ENCODE data around the gene FAM13C.
A peak's percentile ranks its signal among the peaks of the same experiment; 100 is the strongest.
"Not testable (repeated sequence)": the region's sequence is repeated elsewhere in the genome, so short reads cannot be mapped to it uniquely, and the experiment has no call there.

FAM13C gene

DNA sequence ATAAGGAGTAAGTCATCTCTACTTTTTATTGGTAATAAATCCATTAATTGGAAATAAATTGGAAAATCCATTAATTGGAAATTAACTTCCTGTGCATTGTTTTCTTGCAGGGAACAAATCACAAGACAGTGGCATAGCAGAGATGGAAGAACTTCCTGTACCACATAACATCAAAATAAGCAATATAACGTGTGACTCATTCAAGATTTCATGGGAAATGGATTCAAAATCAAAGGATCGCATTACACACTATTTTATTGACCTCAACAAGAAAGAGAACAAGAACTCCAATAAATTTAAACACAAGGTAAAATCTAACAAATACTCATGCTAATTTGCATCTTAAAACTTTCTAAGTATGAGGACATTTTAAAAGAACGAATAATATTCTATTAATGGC is 128.2 kb downstream of the FAM13C start:
- no peak for DNase-seq (ENCODE audit: low spot score)

DNA sequence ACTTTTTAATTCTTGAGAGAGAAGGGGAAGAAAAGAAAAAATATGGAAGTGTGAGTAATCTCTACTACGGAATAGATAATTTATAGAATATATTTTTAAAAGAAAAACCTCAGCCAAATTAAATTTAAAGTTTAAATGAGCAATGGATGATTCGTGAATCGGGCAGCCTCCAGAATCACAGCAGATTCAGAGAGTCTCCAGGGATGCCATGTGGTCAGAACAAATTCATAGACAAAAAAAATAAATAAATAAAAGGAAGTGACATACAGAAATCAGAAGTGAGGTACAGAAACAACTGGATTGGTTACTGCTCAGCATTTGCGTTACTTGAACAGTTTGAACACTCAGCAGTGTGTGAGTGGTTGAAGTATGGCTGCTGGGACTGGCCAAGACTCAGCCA is 132.9 kb downstream of the FAM13C start:
- DNase-seq (ENCODE audit: low spot score), result no peak

DNA sequence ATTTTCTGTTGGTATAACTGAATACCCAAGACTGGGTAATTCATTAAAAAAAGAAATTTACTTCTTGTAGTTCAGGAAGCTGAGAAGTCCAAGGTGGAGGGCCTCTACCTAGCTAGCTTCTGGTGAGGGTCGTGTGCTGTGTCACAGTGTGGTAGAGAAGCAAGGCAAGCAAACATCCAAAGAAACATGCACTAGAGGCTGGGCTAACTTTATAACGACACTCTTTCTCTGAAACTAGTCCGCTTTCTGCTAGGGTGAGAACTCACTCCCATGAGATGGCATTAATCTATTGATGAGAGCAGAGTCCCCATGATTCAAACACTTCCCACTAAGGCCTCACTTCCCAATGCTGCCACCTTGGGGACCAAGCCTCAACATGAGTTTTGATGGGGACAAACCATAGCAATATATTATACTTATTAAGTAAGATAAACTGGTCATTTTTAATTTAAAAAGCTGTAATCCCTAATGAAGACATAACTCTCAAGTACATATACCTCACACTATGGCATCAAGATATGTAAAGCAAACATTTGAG is 135.1 kb downstream of the FAM13C start:
- peak; percentile 43 for DNase-seq (ENCODE audit: low spot score)

DNA sequence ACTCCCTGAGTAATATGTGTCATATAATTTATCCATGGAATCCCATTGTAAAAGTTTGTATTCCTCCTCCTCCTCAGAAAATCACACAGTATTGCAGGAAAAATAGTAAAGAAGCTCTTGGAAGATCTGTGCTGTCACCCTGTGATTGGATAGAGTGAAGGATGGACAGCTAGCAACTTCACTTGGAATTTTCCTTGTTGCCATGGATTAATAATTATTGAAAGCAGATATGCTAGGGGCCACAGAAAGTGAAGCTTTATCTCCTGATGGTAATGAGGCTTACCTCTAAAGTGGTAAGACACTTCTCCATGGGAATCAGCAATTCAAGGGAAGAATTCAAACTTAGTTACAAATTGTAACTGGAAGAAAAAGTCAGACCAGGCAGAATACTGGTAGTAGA is 137.1 kb downstream of the FAM13C start:
- no peak for DNase-seq (ENCODE audit: low spot score)

DNA sequence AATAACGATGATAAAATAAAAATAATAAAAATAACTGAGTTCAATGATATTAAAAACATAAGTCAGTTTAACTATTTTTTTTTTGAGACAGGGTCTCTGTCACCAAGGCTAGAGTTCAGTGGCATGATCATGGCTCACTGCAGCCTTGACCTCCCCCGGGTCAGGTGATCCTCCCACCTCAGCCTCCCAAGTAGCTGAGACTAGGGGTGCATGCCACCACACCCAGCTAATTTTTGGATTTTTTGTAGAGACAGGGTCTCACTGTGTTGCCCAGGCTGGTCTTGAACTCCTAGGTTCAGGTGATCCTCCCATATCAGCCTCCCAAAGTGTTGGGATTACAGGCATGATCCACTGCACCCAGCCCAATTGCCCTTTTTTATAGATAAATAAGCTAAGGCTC is 138.8 kb downstream of the FAM13C start:
- DNase-seq (ENCODE audit: low spot score), result not testable (repeated sequence)

DNA sequence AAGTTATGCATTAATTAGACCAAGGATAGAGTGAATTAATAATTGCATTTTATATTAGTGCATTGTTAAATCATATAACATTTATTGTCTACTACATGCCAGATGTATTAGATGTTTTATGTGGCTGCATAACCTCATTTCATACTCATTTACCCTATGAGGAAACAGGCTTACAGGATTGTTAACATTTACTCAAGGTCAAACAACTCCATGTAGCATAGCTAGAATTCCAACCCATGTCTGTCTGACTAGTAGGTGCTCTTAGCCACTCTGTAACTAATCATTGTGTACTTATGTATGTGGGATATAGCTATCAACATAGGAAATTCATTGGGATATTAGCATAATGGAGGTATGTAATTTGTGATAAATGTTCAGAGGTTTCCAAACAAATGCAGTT is 139.6 kb downstream of the FAM13C start:
- DNase-seq (ENCODE audit: low spot score), result no peak

DNA sequence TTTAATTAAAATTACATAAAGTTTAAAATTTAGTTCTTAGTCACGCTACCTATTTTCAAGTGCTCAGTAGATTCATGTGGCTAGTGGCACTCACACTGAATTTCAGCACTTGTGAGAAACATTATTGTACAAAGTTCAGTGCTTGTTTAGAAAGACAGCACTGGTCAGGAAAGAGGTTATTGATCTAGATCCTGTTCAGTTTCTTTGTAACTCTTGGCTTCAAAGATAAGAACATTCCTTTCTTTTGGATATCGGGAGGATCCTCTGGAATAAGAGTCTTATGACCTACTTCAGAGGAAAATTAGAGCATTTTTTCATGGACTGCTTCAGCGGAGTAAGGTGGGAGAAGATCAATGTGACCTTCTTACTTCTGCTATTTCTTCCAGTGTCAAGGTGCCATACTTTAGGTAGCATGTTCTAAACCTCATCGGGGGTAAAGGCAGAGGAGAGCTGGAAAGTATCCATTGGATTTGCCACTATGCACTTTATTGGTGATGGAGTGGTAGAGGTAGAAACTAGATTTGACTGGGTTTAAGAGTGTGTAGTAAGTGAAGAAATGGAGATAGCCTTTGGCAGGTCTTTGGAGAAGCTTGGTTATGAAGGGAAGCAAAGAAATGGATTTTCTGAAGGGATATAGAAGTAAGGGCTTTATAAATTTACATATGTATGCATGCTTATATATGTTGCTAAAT is 146.0 kb downstream of the FAM13C start:
- no peak for DNase-seq (ENCODE audit: low spot score)

DNA sequence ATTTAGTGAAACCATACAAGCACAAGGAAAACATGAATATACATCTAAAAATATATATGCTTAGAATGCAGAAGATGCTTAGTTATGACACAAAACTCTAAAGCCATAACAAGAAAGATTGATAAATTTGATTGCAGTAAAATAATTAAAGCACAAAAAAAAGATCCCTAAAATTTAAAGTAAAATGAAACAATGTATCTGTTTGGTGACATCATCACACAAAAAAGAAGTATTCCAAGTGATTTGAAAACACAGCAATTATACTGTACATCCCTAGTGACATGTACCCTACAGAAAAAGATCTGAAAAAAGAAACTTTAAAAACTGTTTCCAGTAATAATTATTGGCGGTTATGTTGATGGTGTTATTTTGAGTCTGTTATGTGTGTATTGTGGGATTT is 148.2 kb downstream of the FAM13C start:
- no peak for DNase-seq (ENCODE audit: low spot score)

DNA sequence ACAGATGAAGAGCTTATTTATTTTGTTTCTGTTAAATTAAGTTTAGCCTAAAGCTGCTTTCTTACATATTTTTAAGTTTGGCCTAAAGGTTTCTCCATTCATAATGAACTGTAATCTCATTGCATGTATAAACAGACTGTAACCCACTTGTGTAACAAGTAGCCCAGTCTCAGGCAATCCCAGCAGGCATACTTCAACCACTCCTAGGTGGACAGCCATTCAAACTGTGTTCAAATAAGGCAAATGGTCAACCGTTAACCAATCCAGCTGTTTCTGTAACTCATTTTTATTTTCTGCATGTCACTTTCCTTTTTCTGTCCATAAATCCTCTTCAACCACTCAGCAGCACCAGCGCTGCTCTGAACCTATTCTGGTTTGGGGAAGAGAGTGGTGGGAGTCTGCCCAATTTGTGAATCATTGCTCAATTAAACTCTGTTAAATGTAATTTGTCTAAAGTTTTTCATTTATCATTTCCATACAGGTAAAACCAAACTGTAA is 150.0 kb downstream of the FAM13C start:
- no peak for DNase-seq (ENCODE audit: low spot score)

DNA sequence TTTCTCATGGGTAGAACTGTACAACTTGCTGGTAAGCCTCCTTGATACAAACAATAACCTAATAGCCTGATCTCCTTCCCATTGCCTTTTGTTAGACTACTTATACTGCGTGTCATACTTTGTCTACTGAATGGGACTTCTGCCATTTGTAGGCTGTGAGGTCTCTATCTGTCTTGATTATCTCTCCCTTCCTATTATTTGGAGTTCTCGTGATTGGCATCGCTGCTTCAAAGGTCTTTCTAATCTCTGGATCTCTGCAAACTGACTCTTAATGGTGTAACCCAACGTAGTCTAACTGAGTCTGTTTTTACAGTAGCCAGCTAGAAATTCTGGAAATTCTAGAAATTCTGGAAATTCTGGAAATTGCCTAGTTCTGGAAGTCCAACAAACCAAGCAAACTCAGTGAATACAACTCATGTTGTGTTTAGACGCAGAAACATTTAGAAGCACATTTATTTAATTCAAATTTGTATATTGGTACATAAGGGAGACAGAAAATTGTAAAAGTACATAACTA is 156.1 kb downstream of the FAM13C start:
- no peak for DNase-seq (ENCODE audit: low spot score)
